ENCODE measurements around the gene SZRD1.

GRCh38 chr1:16356867-16357266 is 10.2 kb upstream of the SZRD1 start:
- no peak for TF ChIP-seq CTCF (conservative IDR thresholded peaks at IDR 0.05; ENCODE audit: low read depth, low read length)
- no peak for TF ChIP-seq USF2 (IDR thresholded peaks at IDR 0.05; ENCODE audit: low read depth, low read length)
- no peak for TF ChIP-seq RFX5 (IDR thresholded peaks at IDR 0.05; ENCODE audit: low read depth, low read length)
- no peak for TF ChIP-seq POLR2A (IDR thresholded peaks at IDR 0.05; ENCODE audit: low read depth, low read length)
- no peak for TF ChIP-seq CHD1 (IDR thresholded peaks at IDR 0.05; ENCODE audit: low read depth, low read length)

All from IMR-90 (cell line).